Measurements from ENCODE around the gene MANF.

- no peak for TF ChIP-seq CTBP1 (IDR thresholded peaks at IDR 0.05; ENCODE audit: borderline replicate concordance)
- TF ChIP-seq SUZ12 (IDR thresholded peaks at IDR 0.05): no peak
- no peak for TF ChIP-seq FOXK2 (IDR thresholded peaks at IDR 0.05)
- TF ChIP-seq ARNT (IDR thresholded peaks at IDR 0.05): no peak
- TF ChIP-seq L3MBTL2 (conservative IDR thresholded peaks at IDR 0.05): no peak
- no peak for TF ChIP-seq FOXA1 (IDR thresholded peaks at IDR 0.05)
- TF ChIP-seq PKNOX1 (IDR thresholded peaks at IDR 0.05): no peak
- TF ChIP-seq FOXM1 (IDR thresholded peaks at IDR 0.05; ENCODE audit: borderline replicate concordance): no peak
- TF ChIP-seq HDGF (IDR thresholded peaks at IDR 0.05; ENCODE audit: borderline replicate concordance): no peak
- TF ChIP-seq NFRKB (IDR thresholded peaks at IDR 0.05): no peak
- TF ChIP-seq BHLHE40 (IDR thresholded peaks at IDR 0.05; ENCODE audit: borderline replicate concordance): no peak
- TF ChIP-seq ZNF384 (IDR thresholded peaks at IDR 0.05): no peak
- TF ChIP-seq SP1 (IDR thresholded peaks at IDR 0.05): no peak
- TF ChIP-seq ELF4 (IDR thresholded peaks at IDR 0.05): no peak
These were observed 5.8 kb upstream of the MANF start for GRCh38 chr3:51379301-51379700.

Measured in HEK293T (cell line).